GM23338 (cell line): ENCODE measurements around the gene RCVRN. TPM values are rescaled to one million over a fixed set of nuclear protein-coding genes. Genes with fewer than 3 reads are reported as not detected.
A peak's percentile ranks its signal among the peaks of the same experiment; 100 is the strongest.

Experiments used
- ATAC-seq: fragments of 200-7000 bp; cut with Tn5 transposase; 3 replicates; pipeline ENCODE4 v1.9.1; 2020
- DNase-seq: peaks from one replicate; pipeline ENCODE4 v3.0.0-alpha.2; 2015; ENCODE audit warnings: low spot score
- H2AFZ ChIP-seq: fragments of 200-600 bp; sonication (generic); 2 replicates; pipeline ENCODE4 v1.8.0; 2016; ENCODE audit warnings: antibody characterized with exemption, mild to moderate bottlenecking, moderate library complexity
- H3F3A ChIP-seq: fragments of 200-600 bp; sonication (generic); replicated peaks from 2 replicates; pipeline ENCODE4 v1.8.0; 2017; ENCODE audit warnings: antibody characterized with exemption, mixed run types, low read depth
- H3K27ac ChIP-seq: fragments of 200-600 bp; sonication (generic); 2 replicates; pipeline ENCODE4 v1.6.1; 2016; ENCODE audit warnings: low read depth
- H3K27me3 ChIP-seq: fragments of 200-600 bp; sonication (generic); 2 replicates; pipeline ENCODE4 v1.8.0; 2016; ENCODE audit warnings: mild to moderate bottlenecking, mixed run types, moderate library complexity; ENCODE audit not compliant: insufficient read depth
- H3K36me3 ChIP-seq: fragments of 200-600 bp; sonication (generic); 2 replicates; pipeline ENCODE4 v1.8.0; 2016; ENCODE audit warnings: mild to moderate bottlenecking; ENCODE audit not compliant: insufficient read depth
- H3K4me1 ChIP-seq: fragments of 200-600 bp; sonication (generic); 2 replicates; pipeline ENCODE4 v1.8.0; 2016; ENCODE audit warnings: mild to moderate bottlenecking, moderate library complexity; ENCODE audit not compliant: insufficient read depth
- H3K4me2 ChIP-seq: fragments of 200-600 bp; sonication (generic); 2 replicates; pipeline ENCODE4 v1.7.1; 2017; ENCODE audit warnings: mixed run types
- H3K4me3 ChIP-seq: fragments of 200-600 bp; sonication (generic); 2 replicates; pipeline ENCODE4 v1.6.1; 2016; ENCODE audit warnings: mixed run types
- H3K79me2 ChIP-seq: fragments of 200-600 bp; sonication (generic); replicated peaks from 2 replicates; pipeline ENCODE4 v1.8.0; 2017; ENCODE audit warnings: mild to moderate bottlenecking; ENCODE audit not compliant: insufficient read depth
- H3K9me2 ChIP-seq: fragments of 200-600 bp; sonication (generic); 2 replicates; pipeline ENCODE4 v1.8.0; 2017; ENCODE audit not compliant: insufficient read depth
- H4K20me1 ChIP-seq: fragments of 200-600 bp; sonication (generic); replicated peaks from 2 replicates; pipeline ENCODE4 v1.8.0; 2017; ENCODE audit warnings: mild to moderate bottlenecking; ENCODE audit not compliant: insufficient read depth
- H3K27ac Mint-ChIP-seq: 2 replicates; pipeline ENCODE4 v1.8.0; 2020; ENCODE audit warnings: inconsistent platforms, mild to moderate bottlenecking, moderate library complexity, mixed read lengths
- H3K27me3 Mint-ChIP-seq: 3 replicates; pipeline ENCODE4 v1.8.0; 2022; ENCODE audit warnings: low read depth, mild to moderate bottlenecking, moderate library complexity, mixed read lengths, inconsistent platforms; ENCODE audit not compliant: insufficient read depth, poor library complexity
- H3K36me3 Mint-ChIP-seq: 3 replicates; pipeline ENCODE4 v1.8.0; 2021; ENCODE audit warnings: low read depth, mild to moderate bottlenecking, inconsistent platforms, moderate library complexity, mixed read lengths
- H3K4me1 Mint-ChIP-seq: 3 replicates; pipeline ENCODE4 v1.8.0; 2020; ENCODE audit warnings: mild to moderate bottlenecking, inconsistent platforms, mixed read lengths
- H3K4me3 Mint-ChIP-seq: 3 replicates; pipeline ENCODE4 v1.8.0; 2021; ENCODE audit warnings: moderate library complexity, mild to moderate bottlenecking, inconsistent platforms, mixed read lengths
- H3K9me3 Mint-ChIP-seq: 3 replicates; pipeline ENCODE4 v1.8.0; 2020; ENCODE audit warnings: moderate library complexity, mild to moderate bottlenecking, inconsistent platforms, mixed read lengths
- CREB1 ChIP-seq: fragments of 250-450 bp; sonication (Bioruptor Pico); IDR thresholded peaks from 2 replicates; pipeline ENCODE4 v1.5.0; 2020; ENCODE audit warnings: low read depth, mild to moderate bottlenecking, moderate library complexity
- CTCF ChIP-seq, 2 experiments: fragments of 200-600 bp in 1 of 2; sonication (generic) in 1 of 2; conservative IDR thresholded peaks; 2 replicates each; pipeline versions ENCODE4 v1.5.1 to v1.6.1; 2016 to 2017; ENCODE audit warnings: antibody characterized with exemption in 2 of 2, low read depth in 2 of 2, mild to moderate bottlenecking in 2 of 2, moderate library complexity in 1 of 2
- EZH2phosphoT487 ChIP-seq: fragments of 200-600 bp; sonication (generic); IDR thresholded peaks from one replicate; pipeline ENCODE4 v1.8.1; 2018; ENCODE audit warnings: antibody characterized with exemption; ENCODE audit not compliant: unreplicated experiment
- NANOG ChIP-seq: IDR thresholded peaks from 2 replicates; pipeline ENCODE4 v1.6.1; 2016; ENCODE audit warnings: antibody characterized with exemption, borderline replicate concordance
- STAT1 ChIP-seq: IDR thresholded peaks from one replicate; pipeline ENCODE4 v1.6.1; 2016; ENCODE audit warnings: antibody characterized with exemption; ENCODE audit not compliant: unreplicated experiment
- ZNF114 ChIP-seq: fragments of 250-450 bp; sonication (Bioruptor Pico); IDR thresholded peaks from 2 replicates; pipeline ENCODE4 v1.5.0; 2020; ENCODE audit warnings: mild to moderate bottlenecking, moderate library complexity
- ZNF331 ChIP-seq: fragments of 250-450 bp; sonication (Bioruptor Pico); IDR thresholded peaks from 2 replicates; pipeline ENCODE4 v1.5.0; 2020; ENCODE audit warnings: low read depth, mild to moderate bottlenecking, moderate library complexity
- ZNF462 ChIP-seq: fragments of 250-450 bp; sonication (Bioruptor Pico); IDR thresholded peaks from 2 replicates; pipeline ENCODE4 v1.5.0; 2020; ENCODE audit warnings: mild to moderate bottlenecking, moderate library complexity
- polyA plus RNA-seq: library from polyadenylated mRNA; unstranded; fragments of >200 nt; fragmentation: Nextera tagmentation; extraction: Ambion mirVana; gene quantifications from 2 replicates; pipeline ENCODE4 v1.2.1, GENCODE V29; 2016
- total RNA-seq: library from RNA; depleted of rRNA; stranded (reverse); fragments of >200 nt; shearing (Covaris generic); gene quantifications from 2 replicates; pipeline ENCODE4 v1.2.3, GENCODE V29; 2014

Gene RCVRN
- total and polyA plus RNA-seq, 2 experiments from 2014 or later = not detected

GRCh38 chr17:9928601-9929333, 23.7 kb upstream of the RCVRN start:
- Mint-ChIP-seq H3K27ac (no peak overlapping the region), H3K27me3 (peaks cover 4% of the 10 kb centered on the region), H3K4me1 (peaks cover 18% of the 10 kb centered on the region), H3K36me3 (no peaks in the 10 kb centered on the region), H3K9me3 (no peaks in the 10 kb centered on the region), H3K4me3 (no peak overlapping the region)
- H3K36me3 ChIP-seq = no peaks in the 10 kb centered on the region
- H3K4me1 ChIP-seq = no peaks in the 10 kb centered on the region
- DNase-seq (peak; percentile 93), ATAC-seq (peak; percentile 58)
- H3K4me2 ChIP-seq = no peak overlapping the region
- H3F3A ChIP-seq = no peaks in the 10 kb centered on the region
- no peaks in the 10 kb centered on the region for H4K20me1 ChIP-seq
- no peaks in the 10 kb centered on the region for H3K79me2 ChIP-seq
- H2AFZ ChIP-seq = no peak overlapping the region
- no peaks in the 10 kb centered on the region for H3K9me2 ChIP-seq
- H3K27me3 ChIP-seq = no peaks in the 10 kb centered on the region
- H3K27ac ChIP-seq = no peak overlapping the region
- no peak for TF ChIP-seq ZNF462 (CRISPR knock-in tag)
- no peak for TF ChIP-seq STAT1
- TF ChIP-seq CREB1 (CRISPR knock-in tag) = no peak
- peak; percentile 59 to 65 for TF ChIP-seq CTCF (conservative IDR thresholded peaks at IDR 0.05; ENCODE audit: low read depth in 2 of 2)
- TF ChIP-seq EZH2phosphoT487 = no peak
- no peak for TF ChIP-seq ZNF331 (CRISPR knock-in tag)
- no peak for TF ChIP-seq NANOG
- no peak for TF ChIP-seq ZNF114 (CRISPR knock-in tag)
- H3K4me3 ChIP-seq = no peak overlapping the region
